ENCODE data around the gene SEMA5A.
"Not testable (repeated sequence)": the region's sequence is repeated elsewhere in the genome, so short reads cannot be mapped to it uniquely, and the experiment has no call there.

- not testable (repeated sequence) for TF ChIP-seq CTCF, POLR2A (IDR thresholded peaks at IDR 0.05)
Measured at GRCh38 chr5:9399783-9400182, 146.1 kb downstream of the SEMA5A start.
